Neuronal stem cell (in vitro differentiated cells): ENCODE measurements around the gene COL5A1.

Experiments
- DNase-seq: peaks from one replicate; pipeline ENCODE4 v3.0.0-alpha.2; 2013; ENCODE audit warnings: low spot score
- H2AFZ ChIP-seq: one replicate; pipeline ENCODE4 v1.6.1; 2013; ENCODE audit warnings: mild to moderate bottlenecking, low read length, inconsistent platforms
- H2AK5ac ChIP-seq: 2 replicates; pipeline ENCODE4 v1.6.1; 2013; ENCODE audit warnings: low read depth, mild to moderate bottlenecking, inconsistent platforms, low read length, moderate library complexity, mixed read lengths
- H2BK120ac ChIP-seq: 2 replicates; pipeline ENCODE4 v1.6.1; 2013; ENCODE audit warnings: low read depth, mild to moderate bottlenecking, inconsistent platforms, low read length, moderate library complexity, mixed read lengths
- H2BK12ac ChIP-seq: one replicate; pipeline ENCODE4 v1.6.1; 2013; ENCODE audit warnings: low read length, inconsistent platforms
- H2BK15ac ChIP-seq: 2 replicates; pipeline ENCODE4 v1.6.1; 2013; ENCODE audit warnings: mild to moderate bottlenecking, low read length, inconsistent platforms, mixed read lengths
- H2BK5ac ChIP-seq: one replicate; pipeline ENCODE4 v1.6.1; 2013; ENCODE audit warnings: inconsistent platforms, mild to moderate bottlenecking, low read length, moderate library complexity
- H3K14ac ChIP-seq: one replicate; pipeline ENCODE4 v1.6.1; 2013; ENCODE audit warnings: low read length, inconsistent platforms
- H3K18ac ChIP-seq: 2 replicates; pipeline ENCODE4 v1.6.1; 2013; ENCODE audit warnings: low read length, inconsistent platforms
- H3K23ac ChIP-seq: 2 replicates; pipeline ENCODE4 v1.6.1; 2013; ENCODE audit warnings: low read depth, mild to moderate bottlenecking, mixed read lengths, low read length, inconsistent platforms; ENCODE audit not compliant: poor library complexity
- H3K27ac ChIP-seq: replicated peaks from 3 replicates; pipeline ENCODE4 v1.5.1; 2013; ENCODE audit warnings: low read length, inconsistent platforms
- H3K27me3 ChIP-seq, 3 experiments: 2 replicates each; pipeline ENCODE4 v1.6.1; 2013; ENCODE audit warnings: low read length in 3 of 3, mild to moderate bottlenecking in 2 of 3, inconsistent platforms in 1 of 3, low read depth in 1 of 3, mixed read lengths in 1 of 3, moderate library complexity in 1 of 3; ENCODE audit not compliant: control insufficient read depth in 3 of 3, insufficient read depth in 3 of 3
- H3K36me3 ChIP-seq, 2 donors: replicated peaks in 1 of 2; 2 replicates each; pipeline ENCODE4 v1.6.1; 2013; ENCODE audit warnings: low read length in 2 of 2; ENCODE audit not compliant: control insufficient read depth in 2 of 2, insufficient read depth in 2 of 2
- H3K4ac ChIP-seq: 2 replicates; pipeline ENCODE4 v1.6.1; 2013; ENCODE audit warnings: inconsistent platforms, mild to moderate bottlenecking, low read length, moderate library complexity
- H3K4me1 ChIP-seq, 2 donors: 1 replicate in 1 of 2; 2 replicates in 1 of 2; pipeline ENCODE4 v1.6.1; 2013; ENCODE audit warnings: low read length in 2 of 2, low read depth in 1 of 2; ENCODE audit not compliant: control insufficient read depth in 2 of 2, insufficient read depth in 1 of 2
- H3K4me2 ChIP-seq: one replicate; pipeline ENCODE4 v1.6.1; 2013; ENCODE audit warnings: mild to moderate bottlenecking, low read length, inconsistent platforms; ENCODE audit not compliant: insufficient read depth, poor library complexity, severe bottlenecking
- H3K4me3 ChIP-seq, 2 donors: 2 replicates each; pipeline ENCODE4 v1.5.1; 2013; ENCODE audit warnings: low read length in 2 of 2, mild to moderate bottlenecking in 2 of 2, inconsistent platforms in 1 of 2, moderate library complexity in 1 of 2
- H3K79me1 ChIP-seq: one replicate; pipeline ENCODE4 v1.6.1; 2013; ENCODE audit warnings: low read depth, mild to moderate bottlenecking, inconsistent platforms, low read length, moderate library complexity
- H3K9ac ChIP-seq: one replicate; pipeline ENCODE4 v1.6.1; 2013; ENCODE audit warnings: mild to moderate bottlenecking, low read depth, low read length, inconsistent platforms; ENCODE audit not compliant: poor library complexity
- H3K9me3 ChIP-seq, 2 donors: replicated peaks in 1 of 2; 2 replicates each; pipeline versions ENCODE3 to v1.6.1; 2013; ENCODE audit warnings: low read length in 2 of 2, mild to moderate bottlenecking in 2 of 2, inconsistent platforms in 1 of 2, low read depth in 1 of 2, mixed read lengths in 1 of 2, moderate library complexity in 1 of 2; ENCODE audit not compliant: control insufficient read depth in 2 of 2, insufficient read depth in 1 of 2
- H4K8ac ChIP-seq: one replicate; pipeline ENCODE4 v1.6.1; 2013; ENCODE audit warnings: low read depth, mild to moderate bottlenecking, inconsistent platforms, low read length, moderate library complexity
- H4K91ac ChIP-seq: one replicate; pipeline ENCODE4 v1.6.1; 2013; ENCODE audit warnings: low read length, low read depth, mild to moderate bottlenecking, inconsistent platforms; ENCODE audit not compliant: poor library complexity
- WGBS, 2 donors: extraction: QIAGEN DNeasy Blood & Tissue Kit; methylation state at CpG; one replicate each; pipeline ENCODE4 v1.1.7; 2013; ENCODE audit warnings: missing lambda C conversion rate in 2 of 2, mixed read lengths in 1 of 2; ENCODE audit not compliant: insufficient read length in 2 of 2, insufficient replicate concordance in 1 of 2; ENCODE audit errors: extremely low coverage in 2 of 2; 5-methylcytosine and 5-hydroxymethylcytosine counted together

The COL5A1 gene

GRCh38 chr9:134814598-134815215 is 173.1 kb downstream of the COL5A1 start:
- H2AK5ac ChIP-seq: peak overlapping the region; percentile 26
- peaks cover 0 to 19% of the 10 kb centered on the region in 2 donors for H3K4me1 ChIP-seq
- no peak overlapping the region for H3K9ac ChIP-seq
- peak overlapping the region; percentile 29 for H3K18ac ChIP-seq
- no CpG with 5 or more reads among the region's 16 CpGs for WGBS, 2 donors
- no peak overlapping the region for H2BK120ac ChIP-seq
- H4K8ac ChIP-seq: no peak overlapping the region
- H3K4me3 ChIP-seq: no peak overlapping the region
- H3K23ac ChIP-seq: no peak overlapping the region
- H3K4me2 ChIP-seq: no peak overlapping the region
- no peak for DNase-seq
- H4K91ac ChIP-seq: no peak overlapping the region
- H2BK5ac ChIP-seq: peak overlapping the region; percentile 40
- H3K4ac ChIP-seq: no peak overlapping the region
- no peaks in the 10 kb centered on the region for H3K9me3 ChIP-seq
- H2AFZ ChIP-seq: no peak overlapping the region
- no peaks in the 10 kb centered on the region for H3K79me1 ChIP-seq
- H3K36me3 ChIP-seq: peaks cover 0 to 3% of the 10 kb centered on the region in 2 donors
- no peak overlapping the region for H2BK15ac ChIP-seq
- no peak overlapping the region for H3K27ac ChIP-seq
- H3K14ac ChIP-seq: no peak overlapping the region
- H3K27me3 ChIP-seq: peaks cover 0 to 3% (median 0%) of the 10 kb centered on the region in 3 experiments
- no peak overlapping the region for H2BK12ac ChIP-seq

GRCh38 chr9:134815435-134816214 is 174.0 kb downstream of the COL5A1 start:
- Histone ChIP-seq H3K4me2 (no peak overlapping the region), H3K79me1 (no peaks in the 10 kb centered on the region), H3K9ac (no peak overlapping the region), H3K4me3 (no peak overlapping the region), H2AFZ (no peak overlapping the region), H3K9me3 (no peaks in the 10 kb centered on the region), H3K14ac (peak overlapping the region; percentile 44), H3K4me1 (peaks cover 0 to 19% of the 10 kb centered on the region in 2 donors), H4K8ac (no peak overlapping the region), H2AK5ac (no peak overlapping the region), H3K27ac (no peak overlapping the region), H3K18ac (peak overlapping the region; percentile 78), H3K36me3 (peaks cover 0 to 3% of the 10 kb centered on the region in 2 donors), H3K4ac (no peak overlapping the region), H2BK5ac (peak overlapping the region; percentile 9), H4K91ac (no peak overlapping the region), H2BK120ac (no peak overlapping the region), H3K23ac (no peak overlapping the region), H2BK12ac (no peak overlapping the region), H2BK15ac (peak overlapping the region; percentile 72), H3K27me3 (peaks cover 0 to under 1% (median 0%) of the 10 kb centered on the region in 3 experiments)
- no peak for DNase-seq
- WGBS, 2 donors: no CpG with 5 or more reads among the region's 16 CpGs

- H3K4ac ChIP-seq: peak overlapping the region; percentile 14
- H4K8ac ChIP-seq: no peak overlapping the region
- no peak overlapping the region for H2BK12ac ChIP-seq
- peak overlapping the region; percentile 27 for H3K18ac ChIP-seq
- H3K9me3 ChIP-seq: no peaks in the 10 kb centered on the region
- H3K14ac ChIP-seq: peak overlapping the region; percentile 44
- peak overlapping the region; percentile 3 for H2AK5ac ChIP-seq
- peaks cover 0 to 13% of the 10 kb centered on the region in 2 donors for H3K4me1 ChIP-seq
- H3K36me3 ChIP-seq: peaks cover 0 to 3% of the 10 kb centered on the region in 2 donors
- peak overlapping the region; percentile 75 for H3K23ac ChIP-seq
- H3K27ac ChIP-seq: no peak overlapping the region
- no peak overlapping the region for H3K4me2 ChIP-seq
- peak overlapping the region; percentile 72 for H2BK15ac ChIP-seq
- no peak for DNase-seq
- no peaks in the 10 kb centered on the region for H3K27me3 ChIP-seq
- H3K79me1 ChIP-seq: no peaks in the 10 kb centered on the region
- no peak overlapping the region for H3K9ac ChIP-seq
- no CpG with 5 or more reads among the region's 16 CpGs for WGBS, 2 donors
- peak overlapping the region; percentile 81 for H4K91ac ChIP-seq
- no peak overlapping the region for H2AFZ ChIP-seq
- peak overlapping the region; percentile 76 for H2BK120ac ChIP-seq
- no peak overlapping the region for H2BK5ac ChIP-seq
- H3K4me3 ChIP-seq: no peak overlapping the region
Measured at GRCh38 chr9:134816264-134816663, 174.7 kb downstream of the COL5A1 start.

GRCh38 chr9:134818000-134818568 is 176.5 kb downstream of the COL5A1 start:
- Histone ChIP-seq H3K4ac (no peak overlapping the region), H3K36me3 (peaks cover 0 to 3% of the 10 kb centered on the region in 2 donors), H3K27me3 (no peaks in the 10 kb centered on the region), H3K14ac (no peak overlapping the region), H2AFZ (no peak overlapping the region), H3K9ac (no peak overlapping the region), H3K4me2 (no peak overlapping the region), H3K79me1 (no peaks in the 10 kb centered on the region), H2BK5ac (peak overlapping the region; percentile 87), H3K9me3 (no peaks in the 10 kb centered on the region), H3K27ac (no peak overlapping the region), H4K91ac (no peak overlapping the region), H3K18ac (peak overlapping the region; percentile 74), H2BK15ac (no peak overlapping the region), H2BK12ac (no peak overlapping the region), H2BK120ac (no peak overlapping the region), H2AK5ac (peak overlapping the region; percentile 70), H4K8ac (no peak overlapping the region), H3K4me3 (peak overlapping the region in 1 of 2 donors; percentile 29), H3K4me1 (no peaks in the 10 kb centered on the region), H3K23ac (peak overlapping the region; percentile 25)
- WGBS, 2 donors: no CpG with 5 or more reads among the region's 29 CpGs
- no peak for DNase-seq
